Ecto neural progenitor cell (in vitro differentiated cells): ENCODE data around the gene NKIRAS1.

ENCODE experiments used
- DNase-seq: peaks from one replicate; pipeline ENCODE4 v3.0.0-alpha.2; 2018; ENCODE audit warnings: low spot score

NKIRAS1 gene

GRCh38 chr3:23916886-23917678 lies at the start of gene NKIRAS1, which contains the start of gene RPL15:
Gene NKIRAS1 (minus strand): TSS chr3:23916990. CDS start chr3:23910904, 6,086 bp downstream.
Gene RPL15 (plus strand): TSS chr3:23917132. CDS start chr3:23917860, 728 bp downstream.
- peak; percentile 98 for DNase-seq

DNA sequence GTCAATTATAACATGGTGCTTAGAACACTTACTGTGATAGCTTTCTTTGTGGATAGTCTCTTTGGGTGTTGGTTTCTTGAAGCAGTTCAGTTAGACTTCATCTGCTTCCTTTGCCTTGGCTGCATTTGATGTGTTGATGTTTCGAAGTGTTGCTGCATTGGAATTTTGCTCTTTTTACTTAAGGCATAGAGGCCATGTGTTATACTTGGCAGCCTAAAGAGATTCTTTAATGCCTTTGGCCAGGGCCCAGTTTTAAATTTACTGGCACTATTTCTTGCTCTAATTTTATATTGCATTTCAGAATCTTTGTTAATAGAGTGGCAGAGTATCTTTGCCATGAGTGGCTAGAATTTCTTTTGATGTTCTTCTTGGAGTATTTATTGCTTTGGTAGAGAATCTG lies 49.5 kb upstream of the NKIRAS1 start:
- DNase-seq, result no peak

GRCh38 chr3:23964537-23965235 lies 47.9 kb upstream of the NKIRAS1 start:
- no peak for DNase-seq

GRCh38 chr3:23961913-23962312 lies 45.1 kb upstream of the NKIRAS1 start:
- no peak for DNase-seq

GRCh38 chr3:23961066-23961465 lies 44.3 kb upstream of the NKIRAS1 start:
- no peak for DNase-seq

DNA sequence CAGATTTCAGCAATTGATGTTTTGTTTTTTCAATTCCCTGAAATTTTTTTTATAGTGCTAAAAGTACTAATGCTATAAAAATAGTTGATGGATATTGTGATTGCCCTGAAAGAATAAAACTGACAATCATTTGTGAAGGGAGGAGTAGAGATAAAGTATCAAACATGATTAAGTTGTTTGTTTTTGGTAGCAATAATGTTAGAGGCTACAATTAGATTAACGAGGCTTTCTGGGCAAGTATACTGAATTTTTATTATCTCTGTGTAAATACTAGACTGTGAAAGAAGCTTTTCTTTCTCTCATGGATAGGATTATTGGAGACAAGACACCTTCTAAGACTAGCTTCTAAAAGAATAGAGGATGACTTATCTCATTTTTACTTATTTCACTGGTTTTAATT lies 43.9 kb upstream of the NKIRAS1 start:
- DNase-seq, result no peak

DNA sequence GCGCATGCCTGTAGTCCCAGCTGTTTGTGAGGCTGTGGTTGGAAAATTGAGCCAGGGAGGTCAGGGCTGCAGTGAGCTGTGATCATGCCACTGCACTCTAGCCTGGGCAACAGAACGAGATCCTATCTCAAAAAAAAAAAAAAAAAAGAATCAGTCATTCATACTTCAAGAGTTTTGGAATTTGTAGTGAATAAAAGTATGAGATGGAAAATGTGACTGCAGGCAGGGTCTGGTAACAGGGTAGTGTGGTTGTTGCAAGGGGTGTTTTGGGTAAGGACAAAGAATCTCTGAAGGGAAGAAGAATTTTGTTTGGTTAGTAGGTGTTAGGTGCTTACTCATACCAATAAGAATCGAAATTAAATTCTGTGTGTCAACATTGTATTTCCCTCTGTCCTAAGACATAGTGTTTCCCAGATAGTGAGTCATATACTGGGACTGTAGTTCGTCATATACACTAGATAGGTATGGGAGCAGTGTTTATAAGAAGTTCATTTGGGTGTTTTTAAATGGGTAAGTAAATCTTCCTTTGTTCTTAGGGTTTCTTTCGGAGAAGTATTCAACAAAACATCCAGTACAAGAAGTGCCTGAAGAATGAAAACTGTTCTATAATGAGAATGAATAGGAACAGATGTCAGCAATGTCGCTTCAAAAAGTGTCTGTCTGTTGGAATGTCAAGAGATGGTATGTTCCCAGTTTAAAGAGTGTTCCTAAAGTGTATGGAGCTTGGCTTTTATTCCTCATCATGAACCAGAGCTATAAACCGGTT lies 42.5 kb upstream of the NKIRAS1 start:
- DNase-seq, result no peak

DNA sequence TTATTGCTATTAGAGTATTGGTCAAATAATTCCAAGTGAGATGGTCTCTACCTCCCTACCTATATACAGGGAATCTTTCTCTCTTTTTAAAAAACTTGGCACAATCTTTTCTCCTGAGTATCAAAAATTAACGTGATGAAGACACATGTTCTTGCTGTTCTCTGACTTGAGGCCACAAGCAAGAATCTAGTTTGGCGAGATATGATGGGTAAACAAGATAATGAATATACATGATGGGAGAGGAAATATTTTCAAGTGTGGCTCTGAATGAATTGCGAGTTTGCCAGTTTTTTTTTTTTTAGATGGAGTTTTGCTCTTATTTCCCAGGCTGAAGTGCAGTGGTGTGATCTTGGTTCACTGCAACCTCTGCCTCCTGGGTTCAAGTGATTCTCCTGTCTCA lies 39.9 kb upstream of the NKIRAS1 start:
- no peak for DNase-seq

DNA sequence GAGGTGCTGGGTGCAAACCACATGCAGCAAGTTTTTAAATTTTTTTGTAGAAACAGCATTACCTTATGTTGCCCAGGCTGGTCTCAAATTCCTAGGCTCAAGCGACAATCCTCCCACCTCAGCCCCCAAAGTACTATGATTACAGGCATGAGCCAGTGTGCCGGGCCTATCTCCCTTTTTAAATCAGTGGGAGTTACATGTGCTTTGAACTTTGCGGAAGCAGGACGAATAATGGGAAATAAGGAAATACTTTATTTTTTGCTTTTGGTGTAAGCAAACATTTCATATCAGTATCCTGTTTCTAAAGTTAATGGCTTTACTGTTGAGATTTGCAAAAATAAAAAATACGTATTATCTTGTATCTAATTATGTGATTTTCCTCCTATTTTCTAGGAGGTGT lies 37.4 kb upstream of the NKIRAS1 start:
- no peak for DNase-seq

DNA sequence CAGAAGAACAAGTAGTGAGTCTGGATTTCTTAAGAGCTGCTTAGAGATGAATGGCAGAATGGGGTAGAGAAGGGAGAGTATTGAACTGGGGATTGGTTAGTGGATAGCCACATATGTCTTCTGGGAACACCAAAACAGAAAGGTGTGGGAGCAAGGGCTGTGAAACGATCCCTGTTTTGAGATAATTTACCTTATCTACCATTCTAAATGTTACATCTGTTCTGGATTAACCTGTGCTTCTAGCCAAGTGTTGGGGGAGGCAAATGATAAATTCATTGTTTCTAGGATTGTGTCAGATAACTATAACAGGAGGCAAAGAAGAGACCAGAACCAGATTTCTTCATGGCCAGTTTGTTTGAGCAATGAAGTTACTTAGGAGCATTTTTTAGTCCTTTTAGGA lies 36.7 kb upstream of the NKIRAS1 start:
- no peak for DNase-seq

GRCh38 chr3:23952646-23953045 lies 35.9 kb upstream of the NKIRAS1 start:
- no peak for DNase-seq

GRCh38 chr3:23950293-23950692 lies 33.5 kb upstream of the NKIRAS1 start:
- no peak for DNase-seq

GRCh38 chr3:23949784-23950183 lies 33.0 kb upstream of the NKIRAS1 start:
- no peak for DNase-seq

GRCh38 chr3:23948761-23949160 lies 32.0 kb upstream of the NKIRAS1 start:
- DNase-seq, result no peak

DNA sequence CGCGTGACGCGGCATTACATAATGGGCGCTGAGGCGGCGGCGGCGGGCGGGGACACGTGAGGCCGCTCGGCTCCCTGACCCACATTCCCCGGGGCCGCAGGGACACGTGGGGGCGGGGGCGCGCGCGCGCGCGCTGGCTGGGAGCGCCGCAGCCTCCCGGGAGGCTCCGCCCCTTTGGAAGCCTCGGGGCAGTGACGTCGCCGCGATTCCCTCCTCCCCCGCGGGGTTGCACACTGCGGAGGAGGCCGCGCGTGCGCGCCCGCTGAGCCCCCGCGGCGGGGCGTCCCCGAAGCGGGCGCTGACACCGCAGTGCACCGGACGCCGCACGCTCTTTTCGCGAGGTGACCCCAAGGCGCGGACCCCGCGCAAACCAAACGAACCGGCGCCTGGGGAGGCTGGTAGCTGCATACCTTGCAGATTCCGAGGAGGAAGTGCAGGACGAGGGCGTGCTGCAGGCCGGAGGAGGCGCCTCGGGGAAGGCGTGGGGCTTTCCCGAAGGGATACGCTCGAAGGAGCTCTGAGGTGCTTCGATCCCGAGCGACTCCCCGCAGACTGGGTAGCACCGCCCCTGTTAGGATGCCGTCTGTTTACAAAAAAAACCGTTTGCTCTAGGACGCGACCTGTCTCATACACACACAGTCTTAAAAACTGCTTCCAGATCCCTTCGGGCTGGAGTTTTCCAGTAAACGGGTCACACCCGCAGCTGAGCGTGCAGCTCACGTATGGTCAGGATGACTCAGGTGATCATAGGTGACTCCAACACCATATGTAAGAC lies 29.3 kb upstream of the NKIRAS1 start:
- peak; percentile 98 for DNase-seq

- DNase-seq, result no peak
These were observed 28.8 kb upstream of the NKIRAS1 start for GRCh38 chr3:23945663-23945912.

- peak; percentile 91 for DNase-seq
These were observed 28.3 kb upstream of the NKIRAS1 start, which contains the start of gene NR1D2 for GRCh38 chr3:23944861-23945662. Gene NR1D2 (plus strand): TSS chr3:23945286. CDS start chr3:23945579, 293 bp downstream.

- DNase-seq, result no peak
These were observed 27.4 kb upstream of the NKIRAS1 start for GRCh38 chr3:23944007-23944783.

GRCh38 chr3:23942546-23942945 lies 25.8 kb upstream of the NKIRAS1 start:
- DNase-seq, result no peak

- no peak for DNase-seq
These were observed 24.6 kb upstream of the NKIRAS1 start for GRCh38 chr3:23941440-23941839.
